VCaP (cell line): ENCODE results near the gene TPCN1.

Source experiments
- H3K27ac ChIP-seq: fragments of 450-650 bp; 2 replicates; pipeline ENCODE4 v1.5.1; 2017
- CTCF ChIP-seq: fragments of 450-650 bp; conservative IDR thresholded peaks from 2 replicates; pipeline ENCODE4 v1.5.1; 2017; ENCODE audit warnings: mild to moderate bottlenecking, moderate library complexity

TPCN1 gene

GRCh38 chr12:113293100-113293499, 71.8 kb downstream of the TPCN1 start:
- TF ChIP-seq CTCF: no peak
- no peak overlapping the region for H3K27ac ChIP-seq

GRCh38 chr12:113295886-113296556, 74.8 kb downstream of the TPCN1 start:
- no peak for TF ChIP-seq CTCF
- no peak overlapping the region for H3K27ac ChIP-seq

- TF ChIP-seq CTCF: no peak
- H3K27ac ChIP-seq: no peak overlapping the region
Observed at GRCh38 chr12:113296557-113297213, 75.4 kb downstream of the TPCN1 start.

- no peak for TF ChIP-seq CTCF
- no peak overlapping the region for H3K27ac ChIP-seq
Observed at GRCh38 chr12:113297214-113297587, 75.9 kb downstream of the TPCN1 start.

- no peak overlapping the region for H3K27ac ChIP-seq
- TF ChIP-seq CTCF: no peak
Observed at GRCh38 chr12:113297621-113298471, 76.6 kb downstream of the TPCN1 start.

- no peak overlapping the region for H3K27ac ChIP-seq
- no peak for TF ChIP-seq CTCF
Observed at GRCh38 chr12:113298472-113298817, 77.2 kb downstream of the TPCN1 start.

- TF ChIP-seq CTCF: no peak
- H3K27ac ChIP-seq: no peak overlapping the region
Observed at GRCh38 chr12:113298861-113299545, 77.7 kb downstream of the TPCN1 start.
